Cardiac muscle cell (in vitro differentiated cells and primary cell): ENCODE data around the gene RPN2. TPM values are rescaled to one million over a fixed set of nuclear protein-coding genes. Genes with fewer than 3 reads are reported as not detected.

Experiments used
- DNase-seq, 2 donors: peaks; one replicate each; pipeline versions ENCODE4 v3.0.0 to v3.0.0-alpha.2; 2010 to 2017; ENCODE audit warnings: low read depth in 1 of 2, low spot score in 1 of 2
- H3K27ac ChIP-seq: fragments of 200-600 bp; sonication (generic); 2 replicates; pipeline ENCODE4 v1.5.1; 2016
- H3K27me3 ChIP-seq: fragments of 200-600 bp; sonication (generic); 2 replicates; pipeline ENCODE4 v1.6.0; 2016; ENCODE audit warnings: control low read depth
- H3K36me3 ChIP-seq: fragments of 200-600 bp; sonication (generic); 2 replicates; pipeline ENCODE4 v1.5.1; 2016; ENCODE audit warnings: control low read depth
- H3K4me1 ChIP-seq: fragments of 200-600 bp; sonication (generic); 2 replicates; pipeline ENCODE4 v1.8.1; 2017; ENCODE audit warnings: low read depth, mild to moderate bottlenecking, mixed run types
- H3K4me3 ChIP-seq: fragments of 200-600 bp; sonication (generic); 2 replicates; pipeline ENCODE4 v1.5.1; 2016; ENCODE audit warnings: mild to moderate bottlenecking
- H3K9me3 ChIP-seq: fragments of 200-600 bp; sonication (generic); 2 replicates; pipeline ENCODE4 v1.5.1; 2017; ENCODE audit warnings: low read depth, mild to moderate bottlenecking, control low read depth
- CTCF ChIP-seq: IDR thresholded peaks from 2 replicates; pipeline ENCODE4 v1.5.1; 2012; ENCODE audit warnings: low read depth, mild to moderate bottlenecking, low read length
- polyA plus RNA-seq: library from polyadenylated mRNA; unstranded; fragments of >200 nt; fragmentation: Nextera tagmentation; extraction: Ambion mirVana; gene quantifications from 2 replicates; pipeline ENCODE4 v1.2.1, GENCODE V29; 2016
- total RNA-seq: library from RNA; depleted of rRNA; stranded (reverse); fragments of >200 nt; gene quantifications from 2 replicates; pipeline ENCODE4 v1.2.3, GENCODE V29; 2016

Gene RPN2
- total and polyA plus RNA-seq, 2 experiments from 2014 or later = 150 to 259 TPM

GRCh38 chr20:37226889-37227288 lies 47.8 kb downstream of the RPN2 start:
- no peaks in the 10 kb centered on the region for H3K27me3 ChIP-seq
- peak overlapping the region; percentile 25 for H3K27ac ChIP-seq
- H3K4me1 ChIP-seq = peaks cover 40% of the 10 kb centered on the region
- no peaks in the 10 kb centered on the region for H3K9me3 ChIP-seq
- H3K4me3 ChIP-seq = no peak overlapping the region
- H3K36me3 ChIP-seq = peaks cover 56% of the 10 kb centered on the region
- peak in 1 of 2 donors; percentile 73 for DNase-seq
- no peak for TF ChIP-seq CTCF

GRCh38 chr20:37228082-37228481 lies 49.0 kb downstream of the RPN2 start:
- no peak for TF ChIP-seq CTCF
- H3K36me3 ChIP-seq = peaks cover 67% of the 10 kb centered on the region
- no peak overlapping the region for H3K4me3 ChIP-seq
- H3K9me3 ChIP-seq = no peaks in the 10 kb centered on the region
- peak overlapping the region; percentile 27 for H3K27ac ChIP-seq
- no peak for DNase-seq
- no peaks in the 10 kb centered on the region for H3K27me3 ChIP-seq
- peaks cover 34% of the 10 kb centered on the region for H3K4me1 ChIP-seq

GRCh38 chr20:37228656-37229055 lies 49.5 kb downstream of the RPN2 start:
- DNase-seq = no peak
- no peak for TF ChIP-seq CTCF
- Histone ChIP-seq H3K27ac (peak overlapping the region; percentile 27), H3K9me3 (no peaks in the 10 kb centered on the region), H3K4me3 (no peak overlapping the region), H3K4me1 (peaks cover 29% of the 10 kb centered on the region), H3K36me3 (peaks cover 72% of the 10 kb centered on the region), H3K27me3 (no peaks in the 10 kb centered on the region)

- no peak for DNase-seq
- Histone ChIP-seq H3K36me3 (peaks cover 75% of the 10 kb centered on the region), H3K27ac (no peak overlapping the region), H3K4me3 (no peak overlapping the region), H3K27me3 (no peaks in the 10 kb centered on the region), H3K9me3 (no peaks in the 10 kb centered on the region), H3K4me1 (peaks cover 22% of the 10 kb centered on the region)
- no peak for TF ChIP-seq CTCF
These were observed 50.2 kb downstream of the RPN2 start for GRCh38 chr20:37229357-37229756.

GRCh38 chr20:37230200-37230599 lies 51.1 kb downstream of the RPN2 start:
- no peak for DNase-seq
- Histone ChIP-seq H3K27ac (no peak overlapping the region), H3K36me3 (peaks cover 75% of the 10 kb centered on the region), H3K9me3 (no peaks in the 10 kb centered on the region), H3K4me1 (peaks cover 15% of the 10 kb centered on the region), H3K4me3 (no peak overlapping the region), H3K27me3 (no peaks in the 10 kb centered on the region)
- no peak for TF ChIP-seq CTCF
